Peyer's patch (tissue), 4 donors: ENCODE measurements around the gene IGFBP2.

Source experiments
- CTCF ChIP-seq, 6 experiments: fragments of 450-650 bp in 4 of 6; fragments of 200-600 bp in 2 of 6; sonication (generic) in 1 of 6; IDR thresholded peaks; one replicate each; pipeline ENCODE4 v1.5.1; 2017 to 2019; ENCODE audit warnings: antibody characterized with exemption in 6 of 6, mild to moderate bottlenecking in 3 of 6, moderate library complexity in 1 of 6
- POLR2A ChIP-seq, 2 donors: fragments of 450-650 bp; IDR thresholded peaks; one replicate each; pipeline ENCODE4 v1.5.1; 2017; ENCODE audit warnings: antibody characterized with exemption in 2 of 2, mild to moderate bottlenecking in 2 of 2, moderate library complexity in 2 of 2

DNA sequence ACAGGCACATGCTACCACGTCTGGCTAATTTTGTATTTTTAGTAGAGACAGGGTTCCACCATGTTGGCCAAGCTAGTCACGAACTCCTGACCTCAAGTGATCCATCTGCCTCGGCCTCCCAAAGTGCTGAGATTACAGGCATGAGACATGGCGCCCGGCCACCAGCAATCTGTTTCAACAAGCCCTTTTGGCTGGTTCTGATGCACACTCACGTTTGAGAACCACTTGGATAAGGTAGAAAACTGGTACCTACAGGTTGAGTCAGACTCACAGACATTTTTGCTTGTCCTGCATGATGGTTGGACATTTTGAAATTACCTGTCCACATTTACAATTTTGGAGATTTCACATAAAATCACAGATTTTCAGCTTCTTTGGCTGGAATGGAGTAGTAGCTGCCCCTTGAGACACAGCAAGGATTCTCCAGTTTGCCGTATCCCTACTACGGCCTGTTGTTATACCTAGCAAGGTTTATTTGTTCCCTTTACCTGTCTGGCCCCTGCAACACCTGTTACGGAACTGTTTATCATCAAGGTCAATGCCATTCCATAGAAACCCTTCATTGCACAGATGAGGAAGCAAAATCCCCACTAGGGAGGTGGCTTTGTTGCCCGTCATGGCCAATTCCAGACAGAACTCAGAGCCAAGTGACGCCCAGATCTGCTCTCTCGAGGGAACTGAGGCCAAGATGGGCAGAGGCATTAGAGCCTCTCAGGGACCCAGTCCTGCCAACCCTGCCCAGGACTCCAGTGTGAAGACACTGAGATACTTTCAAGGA is 31.4 kb upstream of the IGFBP2 start:
- TF ChIP-seq POLR2A (IDR thresholded peaks at IDR 0.05) (no peak), CTCF (IDR thresholded peaks at IDR 0.05) (no peak)
